ENCODE data around the gene CLNK. TPM values are rescaled to one million over a fixed set of nuclear protein-coding genes. Genes with fewer than 3 reads are reported as not detected.

Gene CLNK
- total RNA-seq, 1 experiment from 2014 or later, result not detected

- DNase-seq (ENCODE audit: low read depth), result no peak
Measured at GRCh38 chr4:10458177-10458576, 226.4 kb downstream of the CLNK start.

- no peak for DNase-seq (ENCODE audit: low read depth)
Measured at GRCh38 chr4:10457255-10457801, 227.2 kb downstream of the CLNK start, which contains the start of gene ZNF518B. Gene ZNF518B, minus strand, starts transcription at chr4:10457426. Its CDS starts 11,098 bp downstream, at chr4:10446328.

- no peak for DNase-seq (ENCODE audit: low read depth)
Measured at GRCh38 chr4:10456595-10457254, 227.8 kb downstream of the CLNK start.

GRCh38 chr4:10456260-10456594, 228.3 kb downstream of the CLNK start:
- DNase-seq (ENCODE audit: low read depth), result no peak

GRCh38 chr4:10455133-10455532, 229.4 kb downstream of the CLNK start:
- DNase-seq (ENCODE audit: low read depth), result no peak

- no peak for DNase-seq (ENCODE audit: low read depth)
Measured at GRCh38 chr4:10454726-10455125, 229.8 kb downstream of the CLNK start.

GRCh38 chr4:10454121-10454520, 230.4 kb downstream of the CLNK start:
- no peak for DNase-seq (ENCODE audit: low read depth)

GRCh38 chr4:10448991-10449390, 235.6 kb downstream of the CLNK start:
- no peak for DNase-seq (ENCODE audit: low read depth)

- DNase-seq (ENCODE audit: low read depth), result peak; percentile 64
Measured at GRCh38 chr4:10442976-10443375, 241.6 kb downstream of the CLNK start.

GRCh38 chr4:10441512-10441911, 243.1 kb downstream of the CLNK start:
- DNase-seq (ENCODE audit: low read depth), result no peak

- DNase-seq (ENCODE audit: low read depth), result no peak
Measured at GRCh38 chr4:10438924-10439323, 245.6 kb downstream of the CLNK start.

GRCh38 chr4:10437735-10438134, 246.8 kb downstream of the CLNK start:
- no peak for DNase-seq (ENCODE audit: low read depth)

Other genes with a start within 250 kb of the CLNK start
- 0.26 and 0.30 TPM in 2 replicates for gene ZNF518B, start 227.3 kb downstream of the CLNK start, total RNA-seq (2014; rRNA removed; shearing (Covaris generic))

All from HT1080 (cell line).